SK-N-SH (cell line): ENCODE data around the gene TMEM169.

Source experiments
- CTCF ChIP-seq: fragments of 200-600 bp; sonication (generic); IDR thresholded peaks from 2 replicates; pipeline ENCODE4 v1.6.1; 2017; ENCODE audit warnings: antibody characterized with exemption, mild to moderate bottlenecking, moderate library complexity
- ELF1 ChIP-seq: IDR thresholded peaks from 2 replicates; pipeline ENCODE4 v1.4.0; 2012
- MEF2A ChIP-seq: IDR thresholded peaks from 2 replicates; pipeline ENCODE4 v1.4.0; 2012; ENCODE audit warnings: low read depth, borderline replicate concordance
- SIN3A ChIP-seq: IDR thresholded peaks from 2 replicates; pipeline ENCODE4 v1.6.1; 2012; ENCODE audit warnings: low read depth, mild to moderate bottlenecking, low read length, moderate library complexity, borderline replicate concordance

GRCh38 chr2:216121255-216121654, 39.5 kb downstream of the TMEM169 start:
- TF ChIP-seq CTCF (no peak), ELF1 (no peak), MEF2A (no peak), SIN3A (no peak)
